Fibroblast of the aortic adventitia (primary cell): ENCODE results near the gene RPP14. TPM values are rescaled to one million over a fixed set of nuclear protein-coding genes. Genes with fewer than 3 reads are reported as not detected.
A peak's percentile ranks its signal among the peaks of the same experiment; 100 is the strongest.

Experiments used
- DNase-seq: peaks from one replicate; pipeline ENCODE4 v3.0.0-alpha.2; 2010; ENCODE audit warnings: low read depth
- H3K4me3 ChIP-seq: 2 replicates; pipeline ENCODE4 v1.5.1; 2011; ENCODE audit warnings: low read depth, mild to moderate bottlenecking, control low read depth, low read length, moderate library complexity
- total RNA-seq: library from RNA; depleted of rRNA; stranded (reverse); fragments of >200 nt; gene quantifications from 2 replicates; pipeline ENCODE4 v1.2.3, GENCODE V29; 2012; ENCODE audit warnings: low replicate concordance
- TF ChIP-seq, protein P1 (sequence below): IDR thresholded peaks from 2 replicates; pipeline ENCODE4 v1.5.1; 2011; ENCODE audit warnings: mild to moderate bottlenecking, low read length, control low read depth, inconsistent platforms; ENCODE audit not compliant: insufficient read depth

The RPP14 gene
- total RNA-seq, 1 donor, result 10.8 TPM

DNA sequence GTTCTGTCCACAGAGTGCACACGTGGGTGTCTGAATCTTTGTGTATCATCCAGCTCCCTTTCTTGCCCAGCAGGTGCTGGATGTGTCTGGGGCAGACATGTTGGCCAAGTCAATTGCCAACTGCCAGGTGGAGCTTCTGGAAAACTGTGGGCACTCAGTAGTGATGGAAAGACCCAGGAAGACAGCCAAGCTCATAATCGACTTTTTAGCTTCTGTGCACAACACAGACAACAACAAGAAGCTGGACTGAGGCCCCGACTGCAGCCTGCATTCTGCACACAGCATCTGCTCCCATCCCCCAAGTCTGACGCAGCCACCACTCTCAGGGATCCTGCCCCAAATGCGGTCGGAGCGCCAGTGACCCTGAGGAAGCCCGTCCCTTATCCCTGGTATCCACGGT is 12.5 kb upstream of the RPP14 start:
- TF ChIP-seq, protein P1, sequence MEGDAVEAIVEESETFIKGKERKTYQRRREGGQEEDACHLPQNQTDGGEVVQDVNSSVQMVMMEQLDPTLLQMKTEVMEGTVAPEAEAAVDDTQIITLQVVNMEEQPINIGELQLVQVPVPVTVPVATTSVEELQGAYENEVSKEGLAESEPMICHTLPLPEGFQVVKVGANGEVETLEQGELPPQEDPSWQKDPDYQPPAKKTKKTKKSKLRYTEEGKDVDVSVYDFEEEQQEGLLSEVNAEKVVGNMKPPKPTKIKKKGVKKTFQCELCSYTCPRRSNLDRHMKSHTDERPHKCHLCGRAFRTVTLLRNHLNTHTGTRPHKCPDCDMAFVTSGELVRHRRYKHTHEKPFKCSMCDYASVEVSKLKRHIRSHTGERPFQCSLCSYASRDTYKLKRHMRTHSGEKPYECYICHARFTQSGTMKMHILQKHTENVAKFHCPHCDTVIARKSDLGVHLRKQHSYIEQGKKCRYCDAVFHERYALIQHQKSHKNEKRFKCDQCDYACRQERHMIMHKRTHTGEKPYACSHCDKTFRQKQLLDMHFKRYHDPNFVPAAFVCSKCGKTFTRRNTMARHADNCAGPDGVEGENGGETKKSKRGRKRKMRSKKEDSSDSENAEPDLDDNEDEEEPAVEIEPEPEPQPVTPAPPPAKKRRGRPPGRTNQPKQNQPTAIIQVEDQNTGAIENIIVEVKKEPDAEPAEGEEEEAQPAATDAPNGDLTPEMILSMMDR, result no peak

DNA sequence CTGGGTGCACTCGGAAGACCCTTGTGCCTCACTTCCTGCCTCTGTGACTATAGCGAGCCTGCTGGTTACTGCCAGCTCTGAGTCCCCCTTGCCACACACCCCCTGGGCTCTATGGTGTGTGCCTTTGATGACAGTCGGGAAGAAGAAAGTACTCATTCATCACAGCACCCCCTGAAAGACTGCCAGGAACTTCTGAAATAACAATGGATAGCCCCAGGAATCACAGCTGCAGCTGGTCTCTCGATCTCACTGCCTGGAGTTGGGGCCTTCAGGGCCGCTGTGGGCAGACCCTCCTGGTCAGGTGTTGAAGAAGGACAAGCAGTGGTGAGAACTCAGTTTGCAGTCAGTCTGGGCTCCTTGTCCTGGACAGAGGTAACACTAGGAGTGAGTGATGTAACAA is 9.8 kb upstream of the RPP14 start:
- DNase-seq, result no peak
- TF ChIP-seq, protein P1, result no peak
- H3K4me3 ChIP-seq, result no peak overlapping the region

More for the DNA sequence above, 12.5 kb upstream of the RPP14 start:
- H3K4me3 ChIP-seq, result no peak overlapping the region
- DNase-seq, result no peak

DNA sequence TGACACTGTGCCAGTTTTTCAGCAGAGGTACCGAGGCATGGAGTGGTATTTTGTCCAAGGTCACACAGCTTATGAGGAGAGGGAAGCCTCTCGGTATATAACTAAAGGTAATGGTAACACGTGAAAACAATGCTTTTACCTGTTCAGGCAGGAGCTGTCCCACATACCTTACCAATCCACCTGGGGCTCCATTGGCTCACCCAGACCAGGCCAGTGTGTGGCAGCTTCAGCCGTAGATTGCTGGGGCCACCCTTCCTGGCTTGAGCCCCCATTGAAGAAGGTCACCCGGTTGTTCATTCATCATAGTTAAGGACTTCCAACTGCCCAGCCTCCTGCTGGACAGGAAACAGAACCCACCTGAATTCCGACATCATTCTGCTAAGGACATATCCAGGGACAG is 9.2 kb upstream of the RPP14 start:
- TF ChIP-seq, protein P1, result no peak
- no peak overlapping the region for H3K4me3 ChIP-seq
- no peak for DNase-seq

DNA sequence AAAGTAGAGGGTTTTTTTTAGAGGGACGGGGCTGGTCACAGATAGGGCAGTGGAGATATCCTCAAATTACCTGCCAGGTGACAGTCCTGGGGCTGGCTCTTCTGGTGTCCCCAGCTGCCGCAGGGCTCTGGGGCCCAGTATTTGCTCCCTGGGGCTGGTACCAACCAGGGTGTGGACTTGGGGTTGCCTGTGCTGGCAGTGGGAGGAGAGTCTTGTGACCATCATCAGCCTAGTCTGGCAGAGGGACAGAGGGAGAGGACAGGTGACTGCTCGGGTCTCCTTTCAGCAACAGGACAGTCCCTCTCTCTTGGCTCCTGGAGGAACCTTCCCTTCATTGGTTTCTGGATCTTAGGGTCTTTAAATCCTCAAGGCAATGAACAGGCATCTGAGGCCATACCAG is 7.9 kb upstream of the RPP14 start:
- TF ChIP-seq, protein P1, result no peak
- no peak for DNase-seq

DNA sequence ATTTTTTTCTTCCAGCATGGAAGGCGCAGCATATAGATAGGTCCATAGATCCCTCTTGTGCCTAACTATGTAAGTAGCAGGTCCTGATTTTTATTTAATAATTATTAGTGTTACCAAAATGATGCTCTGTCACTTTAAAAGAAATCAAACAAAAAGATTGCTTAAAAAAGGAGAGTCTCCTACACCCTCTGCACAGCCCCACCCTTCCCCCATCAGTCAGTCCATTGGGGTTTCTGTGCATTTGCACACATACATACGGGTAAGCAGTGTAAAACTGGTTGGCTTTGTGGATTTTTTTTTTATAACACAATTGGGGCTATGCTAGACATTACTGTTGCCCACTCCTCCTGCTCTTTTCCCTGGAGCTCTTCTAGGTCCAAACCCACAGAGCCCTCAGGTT is 7.0 kb upstream of the RPP14 start:
- no peak for DNase-seq
- H3K4me3 ChIP-seq, result no peak overlapping the region
- TF ChIP-seq, protein P1, result no peak

More for the DNA sequence above, 7.9 kb upstream of the RPP14 start:
- H3K4me3 ChIP-seq, result no peak overlapping the region

DNA sequence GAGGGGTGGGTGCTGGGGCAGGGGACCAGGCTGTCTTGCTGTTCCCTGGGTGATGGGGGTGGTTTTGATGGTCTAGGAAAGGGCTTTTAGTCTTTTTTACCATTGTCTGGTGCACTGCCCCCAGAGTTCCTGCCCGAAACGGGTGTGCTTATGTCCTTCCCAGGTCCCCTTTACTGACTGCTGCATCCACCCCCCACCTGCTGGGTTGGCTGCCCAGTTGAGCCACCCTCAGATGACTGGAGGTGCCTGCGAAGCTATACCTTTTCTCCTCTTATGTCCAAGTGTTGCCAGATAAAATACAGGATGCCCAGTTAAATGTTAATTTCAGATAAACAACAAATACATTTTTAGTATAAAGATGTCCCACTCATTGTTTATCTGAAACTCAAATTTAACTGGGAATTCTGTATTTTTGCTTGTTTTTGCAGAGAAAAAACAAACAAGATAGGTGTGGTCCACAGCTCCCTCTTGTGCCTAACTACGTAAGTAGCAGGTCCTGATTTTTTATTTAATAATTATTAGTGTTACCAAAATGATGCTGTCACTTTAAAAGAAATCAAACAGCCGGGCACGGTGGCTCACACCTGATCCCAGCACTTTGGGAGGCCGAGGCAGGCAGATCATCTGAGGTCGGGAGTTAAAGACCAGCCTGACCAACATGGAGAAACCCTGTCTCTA is 6.1 kb upstream of the RPP14 start:
- no peak overlapping the region for H3K4me3 ChIP-seq
- TF ChIP-seq, protein P1, result peak; percentile 66
- DNase-seq, result peak; percentile 84

DNA sequence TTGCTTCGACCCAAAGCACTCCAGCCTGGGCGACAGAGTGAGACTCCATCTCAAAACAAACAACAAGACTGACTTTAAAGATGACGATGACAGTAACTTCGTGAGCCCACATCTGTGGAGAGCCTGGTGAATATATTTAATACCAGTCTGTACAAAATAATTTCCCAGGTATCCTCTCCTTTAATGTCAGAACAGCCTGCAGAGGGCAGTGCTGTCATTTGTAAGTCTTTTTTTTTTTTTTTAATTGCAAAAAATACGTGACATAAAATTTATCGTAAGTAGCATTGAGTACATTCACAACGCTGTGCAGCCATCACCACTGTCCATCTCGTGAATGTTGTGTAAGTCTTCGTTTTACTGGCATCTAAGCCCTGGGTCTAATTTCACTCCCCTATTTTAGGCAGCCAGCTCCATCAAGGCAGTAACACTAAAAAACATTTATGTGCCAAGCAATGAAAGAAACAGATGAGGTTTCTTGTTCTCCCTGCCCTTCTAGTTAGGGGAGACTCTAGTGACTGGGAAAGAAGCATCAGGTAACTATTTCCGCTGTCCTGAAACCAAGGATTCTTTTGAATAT is 1.7 kb downstream of the RPP14 start:
- DNase-seq, result peak; percentile 76
- H3K4me3 ChIP-seq, result peak overlapping the region; percentile 81
- TF ChIP-seq, protein P1, result peak; percentile 44
